ENCODE results near the gene RTN3. TPM values are rescaled to one million over a fixed set of nuclear protein-coding genes. Genes with fewer than 3 reads are reported as not detected.
A peak's percentile ranks its signal among the peaks of the same experiment; 100 is the strongest.

RTN3 gene
- total and polyA plus RNA-seq, 9 of the 15 experiments (the other 6 are each of a cell fraction or from before 2014, with no cell fraction given), result 41.6 to 169 (median 93.5) TPM

GRCh38 chr11:63747011-63747410 is 65.7 kb downstream of the RTN3 start (continued):
- peak; percentile 72 for TF ChIP-seq MGA (IDR thresholded peaks at IDR 0.05)

Measured in K562 (cell line).